ENCODE measurements around the gene PLXNA4.

Gene PLXNA4

DNA sequence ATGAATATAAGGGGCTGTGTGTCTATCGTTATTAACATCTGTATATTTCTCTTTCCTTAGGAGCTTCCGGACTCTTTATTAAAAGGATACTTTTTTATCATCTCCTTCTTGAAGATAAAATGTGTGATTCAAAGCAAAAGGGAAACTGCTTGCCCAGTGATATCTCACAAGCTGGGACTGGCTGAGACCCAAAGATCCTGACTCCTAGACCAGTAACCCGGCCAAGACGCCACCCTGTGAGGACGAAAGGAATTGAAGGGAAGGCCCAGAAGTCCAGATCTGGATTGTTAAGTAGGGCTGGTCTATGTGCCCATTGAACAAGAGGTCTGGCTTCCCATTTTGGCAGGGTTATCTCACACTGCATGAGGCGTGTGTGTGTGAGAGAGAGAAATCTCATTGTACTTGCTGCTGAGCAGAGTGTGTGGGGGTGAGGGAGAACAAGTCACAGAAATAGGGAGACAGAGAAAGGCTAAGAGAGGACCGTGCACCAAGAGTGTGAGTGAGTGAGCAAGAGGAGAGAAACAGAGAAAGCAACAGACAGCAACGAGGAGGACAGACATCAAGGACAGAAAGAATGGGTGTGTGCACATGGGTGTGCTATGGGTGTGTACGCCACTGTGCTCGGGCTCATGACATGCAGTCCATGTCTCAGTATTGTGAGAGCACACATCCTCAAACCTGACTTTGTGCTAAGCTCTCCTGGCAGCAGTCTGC is 75.4 kb downstream of the PLXNA4 start:
- no peak overlapping the region for H3K27ac ChIP-seq
- TF ChIP-seq, protein P1, sequence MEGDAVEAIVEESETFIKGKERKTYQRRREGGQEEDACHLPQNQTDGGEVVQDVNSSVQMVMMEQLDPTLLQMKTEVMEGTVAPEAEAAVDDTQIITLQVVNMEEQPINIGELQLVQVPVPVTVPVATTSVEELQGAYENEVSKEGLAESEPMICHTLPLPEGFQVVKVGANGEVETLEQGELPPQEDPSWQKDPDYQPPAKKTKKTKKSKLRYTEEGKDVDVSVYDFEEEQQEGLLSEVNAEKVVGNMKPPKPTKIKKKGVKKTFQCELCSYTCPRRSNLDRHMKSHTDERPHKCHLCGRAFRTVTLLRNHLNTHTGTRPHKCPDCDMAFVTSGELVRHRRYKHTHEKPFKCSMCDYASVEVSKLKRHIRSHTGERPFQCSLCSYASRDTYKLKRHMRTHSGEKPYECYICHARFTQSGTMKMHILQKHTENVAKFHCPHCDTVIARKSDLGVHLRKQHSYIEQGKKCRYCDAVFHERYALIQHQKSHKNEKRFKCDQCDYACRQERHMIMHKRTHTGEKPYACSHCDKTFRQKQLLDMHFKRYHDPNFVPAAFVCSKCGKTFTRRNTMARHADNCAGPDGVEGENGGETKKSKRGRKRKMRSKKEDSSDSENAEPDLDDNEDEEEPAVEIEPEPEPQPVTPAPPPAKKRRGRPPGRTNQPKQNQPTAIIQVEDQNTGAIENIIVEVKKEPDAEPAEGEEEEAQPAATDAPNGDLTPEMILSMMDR (conservative IDR thresholded peaks at IDR 0.05): peak; percentile 75

DNA sequence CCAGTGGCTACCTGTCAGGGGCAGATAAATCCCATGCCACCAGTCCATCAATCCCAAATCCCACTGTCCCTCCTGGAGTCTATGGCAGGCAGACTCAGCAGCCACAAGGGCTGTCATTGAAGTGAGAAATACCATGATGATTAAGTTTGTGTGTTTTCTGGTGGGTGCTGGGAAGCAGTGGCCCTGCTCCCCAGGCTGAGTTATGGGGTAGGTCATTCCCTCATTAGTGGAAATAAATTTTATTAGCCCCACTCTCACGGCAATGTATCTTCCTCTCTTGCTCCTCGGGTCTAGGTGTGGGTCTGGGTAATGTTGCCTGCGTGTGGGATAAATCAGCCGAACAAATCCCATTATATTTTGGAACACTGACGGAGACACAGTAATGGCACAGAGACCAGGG is 76.8 kb downstream of the PLXNA4 start:
- no peak overlapping the region for H3K27ac ChIP-seq
- TF ChIP-seq, protein P1 (conservative IDR thresholded peaks at IDR 0.05): no peak

DNA sequence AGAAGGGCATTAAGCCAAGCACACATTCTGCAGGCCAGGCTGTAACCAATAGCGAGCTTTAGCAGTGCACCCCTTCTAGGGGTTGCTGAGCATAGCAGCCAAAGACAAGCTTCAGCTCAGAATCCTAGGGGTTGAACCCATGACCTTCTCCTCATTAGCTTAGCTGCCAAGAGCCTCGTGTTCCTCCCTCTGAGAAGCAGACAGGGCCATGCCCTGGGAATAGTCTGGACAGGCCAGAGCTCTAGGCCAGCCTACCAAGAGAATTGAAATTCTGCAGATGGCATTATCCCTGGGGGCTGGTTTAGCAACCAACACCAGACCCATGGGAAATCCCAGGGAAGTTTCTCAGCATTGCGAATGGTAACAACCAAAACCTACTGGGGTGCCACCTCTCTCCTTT is 77.2 kb downstream of the PLXNA4 start:
- TF ChIP-seq, protein P1 (conservative IDR thresholded peaks at IDR 0.05): no peak
- no peak overlapping the region for H3K27ac ChIP-seq

DNA sequence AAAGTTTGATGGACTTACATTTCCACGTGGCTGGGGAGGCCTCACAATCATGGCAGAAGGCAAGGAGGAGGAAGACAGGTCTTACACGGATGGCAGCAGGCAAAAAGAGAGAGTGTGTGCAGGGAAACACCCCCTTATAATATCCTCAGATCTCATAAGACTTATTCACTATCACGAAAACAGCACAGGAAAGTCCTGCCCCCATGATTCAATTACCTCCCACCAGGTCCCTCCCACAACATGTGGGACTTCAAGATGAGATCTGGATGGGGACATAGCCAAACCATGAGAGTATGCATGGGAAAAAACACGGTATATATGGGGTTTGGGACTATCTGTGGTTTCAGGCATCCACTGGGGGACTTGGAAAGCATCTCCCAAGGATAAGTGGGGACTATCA is 78.0 kb downstream of the PLXNA4 start:
- TF ChIP-seq, protein P1 (conservative IDR thresholded peaks at IDR 0.05): no peak

DNA sequence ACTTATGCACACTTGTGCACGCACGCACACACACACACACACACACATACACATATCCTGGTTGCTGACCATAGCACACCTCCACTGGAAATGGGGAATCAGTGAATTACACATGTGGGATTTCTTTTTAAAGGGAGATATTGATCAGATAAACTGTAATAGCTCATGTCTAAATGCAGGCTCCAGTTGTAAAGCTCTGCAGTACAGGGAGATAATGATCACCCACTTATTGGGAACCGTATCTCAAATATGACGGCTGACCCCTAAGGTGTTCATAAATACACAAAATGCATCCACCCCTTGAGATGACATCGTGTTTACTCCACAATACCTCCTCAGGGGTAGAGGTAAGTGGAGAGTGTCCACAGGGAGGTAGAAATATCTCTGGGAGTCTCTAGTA is 79.2 kb downstream of the PLXNA4 start:
- TF ChIP-seq, protein P1 (conservative IDR thresholded peaks at IDR 0.05): no peak
- H3K27ac ChIP-seq: no peak overlapping the region

More for the DNA sequence above, 78.0 kb downstream of the PLXNA4 start:
- no peak overlapping the region for H3K27ac ChIP-seq

DNA sequence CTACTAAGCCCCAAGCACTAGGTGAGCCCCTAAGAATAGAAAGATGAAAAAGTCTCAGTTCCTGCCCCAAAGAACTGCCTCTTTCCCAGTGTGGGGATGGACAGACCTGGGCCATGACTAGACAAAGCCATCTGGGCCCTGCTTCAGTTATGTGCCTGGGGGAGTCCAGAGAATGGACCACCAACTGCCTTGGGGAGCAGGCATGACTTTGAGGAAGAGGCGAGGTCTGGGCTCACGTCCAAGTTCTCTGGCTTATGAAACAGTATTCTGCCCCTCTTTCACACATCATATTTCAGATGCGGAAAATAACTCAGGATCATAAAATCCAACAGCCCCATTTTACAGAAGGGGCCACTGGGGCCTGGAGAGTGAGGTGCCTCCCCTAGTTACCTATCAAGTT is 80.3 kb downstream of the PLXNA4 start:
- H3K27ac ChIP-seq: no peak overlapping the region
- TF ChIP-seq, protein P1 (conservative IDR thresholded peaks at IDR 0.05): no peak

DNA sequence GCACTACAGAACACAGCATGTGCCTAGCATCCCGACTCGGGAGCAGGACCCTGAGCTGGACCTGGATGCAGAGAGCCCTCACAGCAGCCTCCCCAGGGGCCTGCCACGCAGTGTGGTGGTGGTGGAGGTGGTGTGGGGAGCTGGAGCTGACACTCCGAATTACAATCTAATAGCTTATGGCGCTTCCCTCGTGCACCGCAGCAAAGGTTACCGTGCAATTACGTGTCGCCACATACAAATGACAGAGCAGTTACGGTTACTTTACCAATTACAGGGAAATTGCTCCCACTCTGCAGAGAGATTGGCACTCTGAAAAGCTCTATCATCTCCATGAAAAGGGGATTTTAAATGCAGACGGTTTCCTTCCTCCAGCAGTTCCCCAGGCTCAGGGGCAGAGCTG is 81.8 kb downstream of the PLXNA4 start:
- TF ChIP-seq, protein P1 (conservative IDR thresholded peaks at IDR 0.05): no peak
- H3K27ac ChIP-seq: no peak overlapping the region
